Gastrocnemius medialis (tissue), 4 donors: ENCODE results near the gene MACROD1. TPM values are rescaled to one million over a fixed set of nuclear protein-coding genes. Genes with fewer than 3 reads are reported as not detected.

Experiments
- ATAC-seq, 2 donors: fragments of 150-250 bp; one replicate each; pipeline ENCODE4 v1.9.1; 2016
- DNase-seq, 2 donors: peaks; one replicate each; pipeline ENCODE4 v3.0.0-alpha.2; 2019
- H3K27ac ChIP-seq, 4 donors: fragments of 200-600 bp; sonication (generic); 1 replicate in 1 of 4; 2 replicates in 3 of 4; pipeline ENCODE4 v1.5.1; 2016 to 2018; ENCODE audit warnings: mild to moderate bottlenecking in 2 of 4, moderate library complexity in 1 of 4
- H3K27me3 ChIP-seq, 3 donors: fragments of 200-600 bp; sonication (generic) in 2 of 3; 1 replicate in 1 of 3; 2 replicates in 2 of 3; pipeline versions ENCODE4 v1.5.1 to v1.6.0; 2016 to 2019; ENCODE audit warnings: mild to moderate bottlenecking in 1 of 3, moderate library complexity in 1 of 3
- H3K36me3 ChIP-seq, 2 donors: fragments of 200-600 bp; sonication (generic) in 1 of 2; one replicate each; pipeline ENCODE4 v1.5.1; 2017 to 2018
- H3K4me1 ChIP-seq, 2 donors: fragments of 200-600 bp; sonication (generic) in 1 of 2; one replicate each; pipeline ENCODE4 v1.5.1; 2016 to 2017; ENCODE audit warnings: mild to moderate bottlenecking in 2 of 2
- H3K4me3 ChIP-seq, 4 donors: fragments of 200-600 bp; sonication (generic) in 3 of 4; 1 replicate in 1 of 4; 2 replicates in 3 of 4; pipeline ENCODE4 v1.5.1; 2016 to 2019; ENCODE audit warnings: mild to moderate bottlenecking in 2 of 4
- H3K9me3 ChIP-seq, 3 donors: fragments of 200-600 bp; sonication (generic) in 2 of 3; 1 replicate in 1 of 3; 2 replicates in 2 of 3; pipeline ENCODE4 v1.5.1; 2016 to 2019
- CTCF ChIP-seq, 5 experiments: fragments of 450-650 bp in 3 of 5; fragments of 200-600 bp in 2 of 5; sonication (generic) in 2 of 5; IDR thresholded peaks in 4 of 5; conservative IDR thresholded peaks in 1 of 5; 1 replicate in 4 of 5; 2 replicates in 1 of 5; pipeline ENCODE4 v1.5.1; 2016 to 2019; ENCODE audit warnings: antibody characterized with exemption in 5 of 5, mild to moderate bottlenecking in 3 of 5, moderate library complexity in 3 of 5
- POLR2A ChIP-seq, 2 donors: fragments of 450-650 bp; IDR thresholded peaks; one replicate each; pipeline ENCODE4 v1.6.1; 2017; ENCODE audit warnings: antibody characterized with exemption in 2 of 2, mild to moderate bottlenecking in 2 of 2, moderate library complexity in 2 of 2
- in situ Hi-C, 4 donors: fragments of 200-750 bp; cut with MboI; loops; one replicate each; pipeline versions ENCODE4 v1.15.0 to v1.8.0; 2017; ENCODE audit warnings: low sequenced_read_pairs in 4 of 4
- intact Hi-C: fragments of 100-400 bp; cut with DNase I; formaldehyde crosslinking; loops from one replicate; pipeline ENCODE4 v1.15.1; 2023; ENCODE audit warnings: low total_unique reads
- total RNA-seq, 4 donors: library from RNA; depleted of rRNA; stranded (reverse); fragments of >200 nt; gene quantifications; one replicate each; pipeline versions ENCODE4 v1.1.0 to v1.2.3, GENCODE V29; 2016

The MACROD1 gene
- total RNA-seq, 4 donors from 2014 or later: 162 to 308 (median 205) TPM

- Histone ChIP-seq H3K4me1 (peaks cover 17 to 22% of the 10 kb centered on the region in 2 donors), H3K9me3 (no peaks in the 10 kb centered on the region), H3K27me3 (no peaks in the 10 kb centered on the region), H3K4me3 (peak within 1 kb of the TSS; percentile 37 to 47 (median 44)), H3K27ac (peak within 1 kb of the TSS; percentile 70 to 78 (median 78)), H3K36me3 (peaks cover 3 to 45% of the 10 kb centered on the region in 2 donors)
- DNase-seq (peak in 1 of 2 donors; percentile 51), ATAC-seq (no peak)
- intact Hi-C loops (no loop called here), in situ Hi-C loops (loop anchor here in 1 of 4 donors (5.0 kb wide), 1 partner anchor 96 kb away; the partner anchor contains the start of gene CATSPERZ)
- TF ChIP-seq POLR2A (IDR thresholded peaks at IDR 0.05) (peak in 1 of 2 donors; percentile 29), CTCF (IDR thresholded peaks at IDR 0.05 in 4 of 5, conservative IDR thresholded peaks at IDR 0.05 in 1 of 5) (no peak)
Measured at GRCh38 chr11:64206457-64207255, 40.7 kb upstream of the MACROD1 start, which contains the start of gene FERMT3. Gene FERMT3 (plus strand): TSS chr11:64206721. CDS start chr11:64207365, 644 bp downstream.

GRCh38 chr11:64204464-64204989 lies 38.6 kb upstream of the MACROD1 start:
- Histone ChIP-seq H3K4me3 (no peak overlapping the region), H3K9me3 (no peaks in the 10 kb centered on the region), H3K36me3 (peaks cover 3 to 63% of the 10 kb centered on the region in 2 donors), H3K4me1 (peaks cover 17 to 22% of the 10 kb centered on the region in 2 donors), H3K27me3 (no peaks in the 10 kb centered on the region), H3K27ac (peak overlapping the region; percentile 24 to 78 (median 26))
- intact Hi-C loops (loop anchor here (1.0 kb wide), 4 partner anchors 47 to 100 kb away; partner anchors contain the start of gene PLCB3), in situ Hi-C loops (loop anchor here in 2 of 4 donors (5.0 kb wide), 1 partner anchor 93 kb away; no protein-coding TSS in a partner anchor)
- no peak for TF ChIP-seq POLR2A (IDR thresholded peaks at IDR 0.05)
- TF ChIP-seq CTCF (IDR thresholded peaks at IDR 0.05 in 4 of 5, conservative IDR thresholded peaks at IDR 0.05 in 1 of 5): peak; percentile 55 to 80 (median 69)
- ATAC-seq (peak; percentile 92 to 96), DNase-seq (peak; percentile 76 to 88)

DNA sequence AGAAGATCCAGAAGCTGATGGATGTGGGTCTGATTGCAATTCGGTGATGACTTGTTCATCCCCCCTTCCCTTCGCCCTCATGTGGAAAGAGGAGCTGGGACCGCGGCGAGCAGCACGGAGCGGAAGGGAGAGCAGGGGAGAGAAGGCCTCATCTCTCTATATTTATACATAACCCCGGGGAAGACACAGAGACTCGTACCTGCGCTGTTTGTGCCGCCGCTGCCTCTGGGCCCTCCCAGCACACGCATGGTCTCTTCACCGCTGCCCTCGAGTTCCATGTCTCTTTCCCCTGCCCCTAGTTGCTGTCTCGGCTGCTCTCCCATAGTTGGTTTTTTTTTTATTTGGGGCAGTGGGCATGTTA lies 38.1 kb upstream of the MACROD1 start:
- intact Hi-C loops (loop anchor here (1.0 kb wide), 4 partner anchors 47 to 100 kb away; partner anchors contain the start of gene PLCB3), in situ Hi-C loops (loop anchor here in 2 of 4 donors (5.0 kb wide), 1 partner anchor 93 kb away; no protein-coding TSS in a partner anchor)
- peak overlapping the region in 2 of 4 donors; percentile 27 to 78 for H3K27ac ChIP-seq
- H3K27me3 ChIP-seq: no peaks in the 10 kb centered on the region
- H3K4me1 ChIP-seq: peaks cover 17 to 22% of the 10 kb centered on the region in 2 donors
- no peak for TF ChIP-seq POLR2A (IDR thresholded peaks at IDR 0.05)
- TF ChIP-seq CTCF (IDR thresholded peaks at IDR 0.05 in 4 of 5, conservative IDR thresholded peaks at IDR 0.05 in 1 of 5): no peak
- H3K36me3 ChIP-seq: peaks cover 3 to 66% of the 10 kb centered on the region in 2 donors
- DNase-seq: no peak
- no peak overlapping the region for H3K4me3 ChIP-seq
- no peaks in the 10 kb centered on the region for H3K9me3 ChIP-seq
- ATAC-seq: no peak

DNA sequence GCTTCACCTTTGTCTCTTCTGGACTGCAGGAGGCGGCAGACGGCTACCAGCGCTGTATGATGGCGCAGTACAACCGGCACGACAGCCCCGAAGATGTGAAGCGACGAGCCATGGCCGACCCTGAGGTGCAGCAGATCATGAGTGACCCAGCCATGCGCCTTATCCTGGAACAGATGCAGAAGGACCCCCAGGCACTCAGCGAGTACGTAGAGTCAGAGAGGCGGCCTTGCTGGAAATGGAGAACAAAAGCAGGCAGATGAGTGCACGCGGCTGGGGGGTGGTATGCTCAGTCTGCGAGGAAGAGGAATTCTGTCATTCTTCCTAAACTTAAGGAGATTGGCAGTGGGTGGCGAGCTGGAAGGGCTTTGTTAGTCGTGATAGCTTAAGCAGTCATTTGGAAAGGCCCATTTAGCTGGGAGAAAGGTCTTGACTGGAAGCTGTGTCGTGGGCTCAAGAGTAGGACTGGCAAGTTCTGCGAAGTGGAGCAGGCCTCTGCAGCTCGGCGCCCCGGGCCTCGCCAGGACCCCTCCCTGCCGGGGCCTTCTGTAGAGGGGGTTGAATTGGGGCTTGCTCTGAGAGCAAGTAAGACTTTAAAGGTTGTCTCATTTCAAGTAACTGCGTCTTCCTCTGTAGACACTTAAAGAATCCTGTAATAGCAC lies 37.6 kb upstream of the MACROD1 start:
- TF ChIP-seq CTCF (IDR thresholded peaks at IDR 0.05 in 4 of 5, conservative IDR thresholded peaks at IDR 0.05 in 1 of 5): no peak
- TF ChIP-seq POLR2A (IDR thresholded peaks at IDR 0.05): no peak
- intact Hi-C loops: loop anchor here (1.0 kb wide), 4 partner anchors 48 to 101 kb away; partner anchors contain the start of gene PLCB3
- no peak for ATAC-seq
- Histone ChIP-seq H3K36me3 (peaks cover 3 to 71% of the 10 kb centered on the region in 2 donors), H3K9me3 (no peaks in the 10 kb centered on the region), H3K4me1 (peaks cover 17 to 22% of the 10 kb centered on the region in 2 donors), H3K4me3 (no peak overlapping the region), H3K27ac (no peak overlapping the region), H3K27me3 (no peaks in the 10 kb centered on the region)
- in situ Hi-C loops: loop anchor here in 2 of 4 donors (5.0 kb wide), 1 partner anchor 94 kb away; no protein-coding TSS in a partner anchor
- DNase-seq: no peak
